Caco-2 (cell line): ENCODE results near the gene COL6A2. TPM values are rescaled to one million over a fixed set of nuclear protein-coding genes. Genes with fewer than 3 reads are reported as not detected.

Experiments used
- BruUV-seq: library from RNA; stranded (reverse); fragments of 400-500 nt; replicated peaks from 2 replicates; lab custom pipeline; 2021; lab: Mats Ljungman, UMichigan
- CTCF ChIA-PET: fragments of 300-600 bp; sonication (Branson Sonifier 250); formaldehyde crosslinking; loops from one replicate; lab custom pipeline; 2022; ENCODE audit warnings: antibody characterized with exemption; lab: Charles Lee
- POLR2A ChIA-PET: fragments of 300-600 bp; sonication (Branson Sonifier 250); formaldehyde crosslinking; loops from one replicate; lab custom pipeline; 2022; ENCODE audit warnings: antibody characterized with exemption; lab: Charles Lee
- DNase-seq, 2 experiments: peaks; one replicate each; pipeline versions ENCODE4 v3.0.0 to v3.0.0-alpha.2; 2020 to 2022
- H3K27me3 ChIP-seq: replicated peaks from 2 replicates; pipeline ENCODE4 v1.6.0; 2011; ENCODE audit warnings: low read length; ENCODE audit not compliant: control insufficient read depth, insufficient read depth
- H3K36me3 ChIP-seq: 2 replicates; pipeline ENCODE4 v1.5.1; 2011; ENCODE audit warnings: low read length; ENCODE audit not compliant: control insufficient read depth, insufficient read depth
- H3K4me1 ChIP-seq: fragments of 250-450 bp; sonication (Bioruptor Pico); 2 replicates; pipeline ENCODE4 v1.5.1; 2020; ENCODE audit warnings: mild to moderate bottlenecking
- H3K4me3 ChIP-seq: 2 replicates; pipeline ENCODE4 v1.5.1; 2011; ENCODE audit warnings: low read depth, mild to moderate bottlenecking, control low read depth, low read length
- H3K9me3 ChIP-seq: fragments of 250-450 bp; sonication (Bioruptor Pico); 2 replicates; pipeline ENCODE4 v1.5.1; 2020; ENCODE audit warnings: mild to moderate bottlenecking, moderate library complexity
- H3K27ac Mint-ChIP-seq: one replicate; pipeline ENCODE4 v1.8.0; 2022; ENCODE audit warnings: mixed read lengths; ENCODE audit not compliant: unreplicated experiment
- H3K27me3 Mint-ChIP-seq: one replicate; pipeline ENCODE4 v1.8.0; 2022; ENCODE audit warnings: mixed read lengths; ENCODE audit not compliant: insufficient read depth, unreplicated experiment
- H3K36me3 Mint-ChIP-seq: one replicate; pipeline ENCODE4 v1.8.0; 2022; ENCODE audit warnings: mild to moderate bottlenecking, mixed read lengths; ENCODE audit not compliant: insufficient read depth, unreplicated experiment
- H3K4me1 Mint-ChIP-seq: one replicate; pipeline ENCODE4 v1.8.0; 2022; ENCODE audit warnings: low read depth, mixed read lengths; ENCODE audit not compliant: unreplicated experiment
- H3K4me3 Mint-ChIP-seq: one replicate; pipeline ENCODE4 v1.8.0; 2022; ENCODE audit warnings: mild to moderate bottlenecking, moderate library complexity, mixed read lengths; ENCODE audit not compliant: unreplicated experiment
- H3K9me3 Mint-ChIP-seq: one replicate; pipeline ENCODE4 v1.8.0; 2022; ENCODE audit warnings: mixed read lengths; ENCODE audit not compliant: unreplicated experiment
- intact Hi-C: fragments of 100-400 bp; cut with micrococcal nuclease; formaldehyde crosslinking; loops from one replicate; pipeline ENCODE4 v1.10.0; 2022; ENCODE audit not compliant: unreplicated experiment
- total RNA-seq: library from RNA; stranded (reverse); gene quantifications from 2 replicates; pipeline ENCODE4 v1.2.3, GENCODE V29; 2022
- TF ChIP-seq, protein P1 (sequence below), 2 experiments: fragments of 200-600 bp in 1 of 2; IDR thresholded peaks; 1 replicate in 1 of 2; 2 replicates in 1 of 2; pipeline versions ENCODE4 v1.5.1 to v1.8.0; 2011 to 2022; ENCODE audit warnings: antibody characterized with exemption in 1 of 2, control low read depth in 1 of 2, inconsistent platforms in 1 of 2, low read depth in 1 of 2, low read length in 1 of 2, mild to moderate bottlenecking in 1 of 2, moderate library complexity in 1 of 2; ENCODE audit not compliant: insufficient read depth in 1 of 2, severe bottlenecking in 1 of 2, unreplicated experiment in 1 of 2

The COL6A2 gene
- total RNA-seq, 1 experiment from 2014 or later: 8.8 TPM

DNA sequence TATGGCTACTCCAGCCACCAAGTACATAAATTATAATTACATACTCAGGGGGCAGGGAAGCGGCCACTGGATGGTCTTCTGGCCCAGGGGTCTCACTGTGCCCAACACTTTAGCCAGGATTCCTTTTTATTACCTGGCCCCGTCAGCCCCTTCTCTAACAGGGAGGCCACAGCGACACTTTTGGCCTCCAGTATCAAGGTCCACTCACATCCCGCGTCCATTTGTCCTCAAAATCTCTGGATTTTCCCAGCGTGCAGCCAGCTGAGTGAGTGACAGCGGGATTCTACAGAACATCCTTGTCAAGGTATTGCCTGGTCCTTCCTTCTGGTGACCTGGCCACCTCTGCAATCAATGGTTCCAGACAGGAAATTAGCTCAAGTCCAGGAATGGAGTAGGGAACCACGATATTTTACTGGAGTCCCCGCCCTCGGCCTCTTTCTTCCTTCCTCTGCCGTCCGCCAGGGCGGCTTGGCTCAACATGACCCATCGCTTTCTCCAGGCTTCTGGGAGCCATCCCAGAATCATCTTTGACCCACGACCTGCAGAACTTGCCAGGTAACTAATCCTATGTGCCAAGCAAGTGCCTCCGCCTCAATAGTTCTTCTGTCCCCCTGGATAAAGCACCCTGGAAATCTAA, 2.7 kb upstream of the COL6A2 start:
- no peak for DNase-seq
- Histone ChIP-seq H3K27me3 (no peaks in the 10 kb centered on the region), H3K4me1 (no peaks in the 10 kb centered on the region), H3K9me3 (no peaks in the 10 kb centered on the region), H3K4me3 (no peak overlapping the region), H3K36me3 (no peaks in the 10 kb centered on the region)
- Mint-ChIP-seq H3K36me3 (no peaks in the 10 kb centered on the region), H3K27me3 (no peaks in the 10 kb centered on the region), H3K4me1 (no peaks in the 10 kb centered on the region), H3K9me3 (peaks cover 14% of the 10 kb centered on the region), H3K4me3 (no peak overlapping the region), H3K27ac (no peak overlapping the region)
- no TSS peak for BruUV-seq
- TF ChIP-seq, protein P1, sequence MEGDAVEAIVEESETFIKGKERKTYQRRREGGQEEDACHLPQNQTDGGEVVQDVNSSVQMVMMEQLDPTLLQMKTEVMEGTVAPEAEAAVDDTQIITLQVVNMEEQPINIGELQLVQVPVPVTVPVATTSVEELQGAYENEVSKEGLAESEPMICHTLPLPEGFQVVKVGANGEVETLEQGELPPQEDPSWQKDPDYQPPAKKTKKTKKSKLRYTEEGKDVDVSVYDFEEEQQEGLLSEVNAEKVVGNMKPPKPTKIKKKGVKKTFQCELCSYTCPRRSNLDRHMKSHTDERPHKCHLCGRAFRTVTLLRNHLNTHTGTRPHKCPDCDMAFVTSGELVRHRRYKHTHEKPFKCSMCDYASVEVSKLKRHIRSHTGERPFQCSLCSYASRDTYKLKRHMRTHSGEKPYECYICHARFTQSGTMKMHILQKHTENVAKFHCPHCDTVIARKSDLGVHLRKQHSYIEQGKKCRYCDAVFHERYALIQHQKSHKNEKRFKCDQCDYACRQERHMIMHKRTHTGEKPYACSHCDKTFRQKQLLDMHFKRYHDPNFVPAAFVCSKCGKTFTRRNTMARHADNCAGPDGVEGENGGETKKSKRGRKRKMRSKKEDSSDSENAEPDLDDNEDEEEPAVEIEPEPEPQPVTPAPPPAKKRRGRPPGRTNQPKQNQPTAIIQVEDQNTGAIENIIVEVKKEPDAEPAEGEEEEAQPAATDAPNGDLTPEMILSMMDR (IDR thresholded peaks at IDR 0.05; ENCODE audit: insufficient read depth in 1 of 2, low read depth in 1 of 2, low read length in 1 of 2, severe bottlenecking in 1 of 2, unreplicated experiment in 1 of 2): no peak
- ChIA-PET POLR2A (no interaction called here), CTCF (no interaction called here)
- intact Hi-C loops: loop anchor here (5.0 kb wide), 1 partner anchor 123 kb away; no protein-coding TSS in a partner anchor

DNA sequence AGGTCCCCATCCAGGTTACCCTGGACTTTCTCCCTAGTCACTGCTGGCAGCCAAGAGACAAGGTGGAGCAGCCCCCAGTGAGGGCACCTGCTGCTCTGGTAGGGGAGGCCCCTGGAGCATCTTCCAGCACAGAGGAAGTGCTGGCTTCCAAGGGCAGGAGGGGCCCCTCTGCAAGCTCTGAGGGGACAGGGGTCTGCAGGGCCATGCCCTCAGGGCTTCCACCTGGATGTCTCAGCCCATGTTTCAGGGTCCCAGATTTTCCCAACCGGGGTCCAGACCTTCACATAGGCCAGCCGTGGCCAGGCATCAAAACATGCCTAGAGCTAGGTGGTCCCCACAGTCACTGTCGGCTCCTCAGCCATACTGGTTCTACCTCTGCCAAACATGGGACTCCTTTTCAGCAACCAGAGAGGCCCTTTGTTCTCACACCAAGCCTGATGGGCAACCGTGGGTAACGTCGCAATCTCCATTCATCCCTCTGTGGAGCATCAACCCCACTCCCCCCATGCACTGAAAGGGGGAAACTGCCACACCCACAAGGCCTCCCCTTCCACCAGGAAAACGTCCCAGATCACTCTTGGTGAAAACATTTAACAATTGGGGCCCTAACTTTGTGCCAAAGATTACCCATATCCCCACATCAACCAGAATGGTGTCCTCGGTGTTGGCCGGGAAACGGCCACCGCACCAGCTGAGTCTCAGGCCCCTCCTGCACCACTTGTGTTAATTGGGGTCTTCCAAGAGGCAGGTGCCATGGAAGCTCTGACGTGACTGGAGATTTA, 1.9 kb upstream of the COL6A2 start:
- no peaks in the 10 kb centered on the region for H3K36me3 ChIP-seq
- ChIA-PET POLR2A (no interaction called here), CTCF (interaction anchor here (0.7 kb wide), 1 partner anchor 48 kb away, joined by 3 read pairs; no protein-coding TSS in a partner anchor)
- no TSS peak for BruUV-seq
- DNase-seq: peak in 1 of 2 experiments; percentile 23
- no peaks in the 10 kb centered on the region for H3K4me1 ChIP-seq
- H3K27me3 ChIP-seq: no peaks in the 10 kb centered on the region; the same call in 1 of the 2 replicates
- H3K4me3 ChIP-seq: no peak overlapping the region
- H3K9me3 Mint-ChIP-seq: peaks cover 6% of the 10 kb centered on the region
- H3K9me3 ChIP-seq: no peaks in the 10 kb centered on the region
- no peaks in the 10 kb centered on the region for H3K36me3 Mint-ChIP-seq
- H3K4me3 Mint-ChIP-seq: peak overlapping the region; percentile 21
- H3K27me3 Mint-ChIP-seq: peaks cover 3% of the 10 kb centered on the region
- H3K27ac Mint-ChIP-seq: no peak overlapping the region
- TF ChIP-seq, protein P1 (IDR thresholded peaks at IDR 0.05; ENCODE audit: insufficient read depth in 1 of 2, low read depth in 1 of 2, low read length in 1 of 2, severe bottlenecking in 1 of 2, unreplicated experiment in 1 of 2): no peak
- H3K4me1 Mint-ChIP-seq: no peaks in the 10 kb centered on the region
- intact Hi-C loops: loop anchor here (5.0 kb wide), 1 partner anchor 124 kb away; no protein-coding TSS in a partner anchor

DNA sequence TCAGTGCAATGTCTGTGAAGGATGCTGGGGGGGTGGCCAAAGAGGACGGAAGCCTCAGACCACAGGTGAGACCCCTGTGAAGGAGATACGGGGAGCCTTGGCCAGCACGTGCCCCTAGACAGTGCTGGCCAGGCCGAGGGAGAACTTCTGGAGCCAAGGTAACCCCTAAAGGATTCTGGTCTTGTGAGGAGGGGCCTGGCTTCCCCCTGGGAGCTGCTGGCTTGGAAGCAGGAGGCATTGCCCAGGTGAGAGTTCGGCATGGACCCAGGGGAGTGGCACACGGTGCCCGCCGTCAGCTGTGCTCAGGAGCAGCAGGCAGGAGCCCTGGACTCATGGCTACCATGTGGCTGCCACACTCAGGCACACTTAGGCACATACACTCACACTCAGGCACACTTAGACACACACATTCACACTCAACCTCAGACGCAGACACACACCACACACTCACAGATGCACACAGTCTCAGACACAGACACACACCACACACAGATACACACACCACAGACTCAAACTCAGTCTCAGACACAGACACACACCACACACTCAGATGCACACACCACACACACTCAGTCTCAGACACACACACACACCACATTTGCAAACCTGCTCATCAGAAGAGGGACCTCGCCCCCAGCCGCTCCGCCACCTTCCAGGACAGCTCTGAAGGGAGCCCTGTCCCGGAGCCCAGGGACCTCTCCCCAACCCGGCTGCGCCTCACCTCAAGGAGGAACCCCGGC, 1.1 kb upstream of the COL6A2 start:
- Histone ChIP-seq H3K27me3 (no peaks in the 10 kb centered on the region; the same call in 1 of the 2 replicates), H3K4me3 (no peak overlapping the region), H3K36me3 (no peaks in the 10 kb centered on the region), H3K9me3 (no peaks in the 10 kb centered on the region), H3K4me1 (no peaks in the 10 kb centered on the region)
- ChIA-PET CTCF (interaction anchor here (0.6 to 0.7 kb wide), 2 partner anchors 47 to 115 kb away, joined by 3 to 5 read pairs; partner anchors contain the start of gene COL6A1), POLR2A (no interaction called here)
- H3K9me3 Mint-ChIP-seq: no peaks in the 10 kb centered on the region
- no peaks in the 10 kb centered on the region for H3K4me1 Mint-ChIP-seq
- peaks cover 3% of the 10 kb centered on the region for H3K27me3 Mint-ChIP-seq
- H3K36me3 Mint-ChIP-seq: no peaks in the 10 kb centered on the region
- no TSS peak for BruUV-seq
- no peak overlapping the region for H3K27ac Mint-ChIP-seq
- peak overlapping the region; percentile 21 for H3K4me3 Mint-ChIP-seq
- TF ChIP-seq, protein P1 (IDR thresholded peaks at IDR 0.05; ENCODE audit: insufficient read depth in 1 of 2, low read depth in 1 of 2, low read length in 1 of 2, severe bottlenecking in 1 of 2, unreplicated experiment in 1 of 2): no peak
- intact Hi-C loops: loop anchor here (5.0 kb wide), 1 partner anchor 124 kb away; no protein-coding TSS in a partner anchor
- DNase-seq: peak in 1 of 2 experiments; percentile 32
